Measurements from ENCODE around the gene NLRP9. TPM values are rescaled to one million over a fixed set of nuclear protein-coding genes. Genes with fewer than 3 reads are reported as not detected.
"Not testable (repeated sequence)": the region's sequence is repeated elsewhere in the genome, so short reads cannot be mapped to it uniquely, and the experiment has no call there.

NLRP9 gene
- total and polyA plus RNA-seq, 2 of the 4 experiments (the other 2 are of a cell fraction): not detected

DNA sequence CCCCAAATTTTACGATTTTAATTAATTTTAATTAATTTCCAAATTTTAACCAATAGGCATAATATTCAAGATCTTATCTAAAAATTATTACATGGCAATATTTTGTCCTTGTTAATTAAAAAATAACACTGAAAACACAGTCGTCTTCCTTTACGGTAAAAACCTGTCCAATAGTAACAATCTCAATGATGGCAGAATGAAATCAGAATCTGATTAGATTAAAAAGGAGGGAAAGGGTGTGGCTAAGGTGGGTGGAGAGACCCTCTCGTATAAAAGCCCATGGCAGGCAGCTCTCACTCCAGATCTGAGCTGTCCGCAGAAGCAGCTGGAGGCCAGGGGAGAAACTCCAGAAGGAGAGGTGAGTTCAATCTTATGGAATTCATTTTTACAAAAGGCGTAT, 30.6 kb upstream of the NLRP9 start, which contains the start of gene RFPL4AL1:
Gene RFPL4AL1 (plus strand): TSS at position 301 of the 400 bp plus-strand sequence. CDS start 2,687 bp downstream, outside the sequence.
- H2BK120ac ChIP-seq (ENCODE audit: low read depth, low read length); H4K91ac ChIP-seq (ENCODE audit: insufficient read depth, low read depth, low read length); H3K27ac ChIP-seq (ENCODE audit: insufficient read depth, low read length); H2AK5ac ChIP-seq (ENCODE audit: low read depth, low read length); H3K9me1 ChIP-seq (ENCODE audit: insufficient read depth, low read length); H4K8ac ChIP-seq (ENCODE audit: low read depth in 2 of 2, low read length in 2 of 2); H3K4me3 ChIP-seq (ENCODE audit: insufficient read depth, low read depth, low read length); H2BK15ac ChIP-seq (ENCODE audit: low read depth, low read length); H3K36me3 ChIP-seq (ENCODE audit: control insufficient read depth, insufficient read depth, low read length); H2BK5ac ChIP-seq (ENCODE audit: low read depth, low read length, poor library complexity, severe bottlenecking); H4K20me1 ChIP-seq (ENCODE audit: insufficient read depth, low read length); CTCF ChIA-PET; intact Hi-C loops (cut with micrococcal nuclease); H3K23ac ChIP-seq (ENCODE audit: low read depth, low read length); BruUV-seq (replicated peaks); H3K18ac ChIP-seq (ENCODE audit: low read depth, low read length); H3K56ac ChIP-seq (ENCODE audit: extremely low read depth, insufficient read depth, low read length); H4K5ac ChIP-seq (ENCODE audit: low read depth, low read length); in situ Hi-C loops (cut with MboI; ENCODE audit: low sequenced_read_pairs); H3K4ac ChIP-seq (ENCODE audit: low read depth, low read length); H3K4me1 ChIP-seq (ENCODE audit: control insufficient read depth, insufficient read depth, low read length); H3K4me2 ChIP-seq (ENCODE audit: low read depth, low read length); H2BK20ac ChIP-seq (ENCODE audit: low read depth, low read length); dilution Hi-C loops (cut with HindIII; ENCODE audit: low sequenced_read_pairs, unreplicated experiment); H3K9me3 ChIP-seq (ENCODE audit: control insufficient read depth, insufficient read depth, low read length); H3K14ac ChIP-seq (replicated peaks; ENCODE audit: low read depth, low read length); POLR2A ChIA-PET (ENCODE audit: unreplicated experiment); ATAC-seq (ENCODE audit: low read depth); H3K27me3 ChIP-seq (ENCODE audit: control insufficient read depth, insufficient read depth, low read length); H3K79me1 ChIP-seq (ENCODE audit: low read depth in 1 of 2, low read length in 2 of 2); H2AK9ac ChIP-seq (replicated peaks; ENCODE audit: low read depth, low read length, poor library complexity); H2AFZ ChIP-seq (replicated peaks; ENCODE audit: low read length, poor library complexity); H3K9ac ChIP-seq (ENCODE audit: low read depth, low read length); DNase-seq: not testable (repeated sequence)
- WGBS, 2 experiments (ENCODE audit: extremely low coverage in 2 of 2, insufficient read length in 1 of 2): no CpG with 5 or more reads among the region's 6 CpGs

All from IMR-90 (cell line).